Activated CD4-positive, alpha-beta T cell treated with anti-CD3 and anti-CD28 coated beads, Interleukin-2, amount 50 U/mL, for 24 hours (primary cell): ENCODE results near the gene TIGD2.
"Not testable (repeated sequence)": the region's sequence is repeated elsewhere in the genome, so short reads cannot be mapped to it uniquely, and the experiment has no call there.

Experiments used
- DNase-seq, 2 donors: peaks; one replicate each; pipeline ENCODE4 v3.0.0-alpha.2; 2020; ENCODE audit warnings: low read depth in 1 of 2, low spot score in 1 of 2

TIGD2 gene

DNA sequence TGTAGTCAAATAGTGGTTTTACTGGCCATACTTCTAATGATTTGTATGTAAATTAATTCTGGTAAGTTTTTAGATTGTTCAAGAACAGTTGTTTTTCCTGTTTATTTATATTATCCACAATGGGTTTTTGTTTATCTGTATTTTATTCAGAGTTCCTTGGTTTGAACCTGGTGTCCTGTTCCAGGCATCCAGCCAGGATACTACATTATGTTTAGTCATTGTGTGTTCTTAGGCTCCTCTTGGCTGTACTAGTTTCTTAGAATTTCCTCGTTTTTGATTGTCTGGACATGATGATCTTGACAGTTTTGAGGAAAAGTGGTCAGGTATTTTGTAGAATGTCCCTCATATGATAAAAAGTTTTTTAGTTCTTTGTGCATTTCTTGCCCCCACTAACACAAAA lies 7.8 kb downstream of the TIGD2 start:
- no peak for DNase-seq

DNA sequence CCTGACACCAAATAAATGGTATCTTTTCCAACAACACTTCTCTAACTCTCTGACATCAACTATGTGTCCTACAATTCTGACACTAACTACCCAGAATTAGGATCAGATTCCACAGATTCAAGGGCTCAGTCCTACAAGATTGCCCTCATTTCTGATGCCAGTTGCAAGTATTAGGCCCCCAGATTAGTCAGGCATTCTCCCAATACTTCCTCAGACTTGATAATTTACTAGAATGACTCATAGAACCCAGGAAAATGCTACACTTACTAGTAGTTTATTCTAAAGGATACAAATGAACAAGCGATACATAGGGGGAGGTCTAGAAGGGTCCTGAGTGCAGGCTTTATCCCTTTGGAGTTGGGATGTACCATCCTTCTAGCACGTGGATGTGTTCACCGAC lies 8.5 kb downstream of the TIGD2 start:
- no peak for DNase-seq

DNA sequence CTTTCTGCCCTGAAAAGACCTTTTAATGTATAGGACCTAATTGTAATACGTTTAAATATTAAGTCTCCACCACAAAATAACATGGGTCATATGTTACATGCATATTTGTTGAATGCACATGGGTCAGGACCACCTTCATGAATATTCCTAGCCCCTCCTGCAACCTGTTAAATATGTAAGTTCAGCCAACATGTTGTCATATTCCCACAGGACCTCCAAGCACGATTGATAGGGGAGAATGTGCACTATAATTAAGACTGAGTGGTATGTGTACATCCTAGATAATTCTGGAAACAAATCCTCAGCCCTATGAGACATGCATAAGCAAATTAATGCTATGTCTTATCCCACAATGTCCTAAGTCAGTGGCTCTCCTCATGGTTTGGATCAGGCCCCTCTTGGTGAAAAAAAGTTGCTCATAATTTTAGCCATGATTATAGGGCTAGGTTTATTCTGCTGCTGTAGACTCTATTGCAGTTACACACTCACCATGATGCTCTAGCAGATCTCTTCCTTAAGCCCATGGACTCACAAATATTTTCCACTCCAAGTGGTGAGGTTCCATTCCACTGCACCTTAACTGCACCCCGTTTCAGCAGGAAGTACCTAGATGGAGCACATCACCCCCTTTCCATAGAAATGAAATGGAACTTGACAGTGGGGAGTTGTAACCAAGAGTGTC lies 10.2 kb downstream of the TIGD2 start:
- DNase-seq = no peak

- no peak for DNase-seq
Measured at GRCh38 chr4:89123451-89123851, 12.1 kb downstream of the TIGD2 start.

DNA sequence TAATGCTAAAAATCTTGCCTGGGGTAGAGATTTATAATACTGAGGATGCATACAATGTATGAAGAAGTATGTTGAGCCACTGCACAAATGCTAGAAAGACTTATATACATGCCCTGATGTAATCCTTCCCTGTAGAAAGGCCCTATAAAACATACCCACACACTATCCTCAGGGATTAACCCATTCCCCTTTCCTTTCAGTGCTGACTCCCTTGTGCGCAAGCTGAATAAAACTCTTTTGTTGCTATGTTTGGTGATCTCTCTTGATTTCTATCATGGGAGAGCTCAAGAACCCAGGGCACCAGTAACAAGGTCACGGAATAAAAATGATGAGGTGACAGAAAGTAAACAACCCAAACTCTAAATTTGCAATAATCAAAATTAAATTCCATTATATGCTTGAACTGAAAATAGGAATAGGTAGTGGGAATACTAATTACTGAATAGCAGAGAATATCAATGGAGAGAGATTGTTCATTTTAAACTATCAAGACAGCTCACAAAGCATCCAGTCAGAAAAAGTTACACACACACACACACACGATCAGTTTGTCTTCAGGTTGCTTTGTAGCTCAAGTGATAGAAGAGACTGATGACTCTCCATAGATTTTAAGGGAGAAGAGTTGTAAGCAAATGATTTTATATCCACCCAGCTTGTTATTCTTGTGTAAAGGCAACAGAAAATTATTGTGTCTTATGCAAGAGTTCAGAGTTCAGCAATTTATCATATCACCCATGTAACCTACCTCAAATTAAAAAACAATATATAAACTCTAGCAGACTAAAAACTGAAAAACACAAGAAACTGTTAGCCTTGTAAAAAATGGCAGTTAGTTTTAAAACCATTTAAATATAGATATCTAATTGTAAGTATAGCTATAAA lies 14.8 kb downstream of the TIGD2 start:
- DNase-seq = no peak

GRCh38 chr4:89129080-89129640 lies 17.8 kb downstream of the TIGD2 start:
- no peak for DNase-seq

DNA sequence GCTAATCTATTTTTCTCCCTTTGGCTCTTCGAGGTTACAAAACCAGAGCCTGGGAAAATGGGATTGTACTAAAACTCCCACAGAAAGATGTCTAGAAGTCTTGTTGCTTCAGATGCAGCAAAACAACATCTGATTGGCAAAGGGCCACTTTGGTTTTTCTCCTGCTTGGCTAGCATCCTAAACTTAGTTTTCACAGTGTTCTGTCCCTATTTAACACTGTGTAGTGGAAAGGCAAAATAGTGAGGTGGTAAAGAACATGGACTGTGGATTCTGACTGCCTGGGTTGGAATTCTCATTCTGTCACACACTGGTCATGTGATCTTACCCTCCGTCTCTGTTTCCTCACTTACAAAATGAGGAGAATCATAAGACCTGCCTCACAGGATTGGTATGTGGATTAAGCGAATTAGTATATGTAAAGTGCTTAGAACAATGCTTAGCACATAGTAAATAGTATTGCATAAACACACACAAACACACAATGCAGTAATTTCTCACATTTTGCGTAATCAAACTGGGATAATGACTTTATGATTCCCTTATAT lies 23.5 kb downstream of the TIGD2 start:
- no peak for DNase-seq

DNA sequence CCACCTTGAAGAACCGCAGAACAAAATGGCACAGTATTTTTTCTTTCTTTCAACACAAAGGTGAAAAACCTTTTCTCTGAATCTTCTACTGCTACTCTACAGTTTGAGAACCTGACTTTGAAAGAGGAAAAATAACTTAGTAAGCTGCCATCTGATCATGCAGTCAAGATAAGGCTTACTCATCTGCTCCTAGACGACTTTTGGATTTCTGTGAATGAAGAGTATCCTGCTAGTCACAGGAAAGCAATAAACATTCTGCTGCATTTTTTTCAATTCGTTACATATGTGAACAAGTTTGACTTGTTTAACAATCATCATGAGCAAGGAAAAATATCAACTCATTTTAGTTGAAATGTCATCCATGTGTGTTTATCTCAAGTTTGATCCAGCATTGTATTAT lies 25.2 kb downstream of the TIGD2 start:
- no peak for DNase-seq

- DNase-seq = no peak
Measured at GRCh38 chr4:89137231-89137630, 25.9 kb downstream of the TIGD2 start.

GRCh38 chr4:89137695-89138094 lies 26.4 kb downstream of the TIGD2 start:
- DNase-seq = no peak

- no peak for DNase-seq
Measured at GRCh38 chr4:89140168-89140759, 28.9 kb downstream of the TIGD2 start.

DNA sequence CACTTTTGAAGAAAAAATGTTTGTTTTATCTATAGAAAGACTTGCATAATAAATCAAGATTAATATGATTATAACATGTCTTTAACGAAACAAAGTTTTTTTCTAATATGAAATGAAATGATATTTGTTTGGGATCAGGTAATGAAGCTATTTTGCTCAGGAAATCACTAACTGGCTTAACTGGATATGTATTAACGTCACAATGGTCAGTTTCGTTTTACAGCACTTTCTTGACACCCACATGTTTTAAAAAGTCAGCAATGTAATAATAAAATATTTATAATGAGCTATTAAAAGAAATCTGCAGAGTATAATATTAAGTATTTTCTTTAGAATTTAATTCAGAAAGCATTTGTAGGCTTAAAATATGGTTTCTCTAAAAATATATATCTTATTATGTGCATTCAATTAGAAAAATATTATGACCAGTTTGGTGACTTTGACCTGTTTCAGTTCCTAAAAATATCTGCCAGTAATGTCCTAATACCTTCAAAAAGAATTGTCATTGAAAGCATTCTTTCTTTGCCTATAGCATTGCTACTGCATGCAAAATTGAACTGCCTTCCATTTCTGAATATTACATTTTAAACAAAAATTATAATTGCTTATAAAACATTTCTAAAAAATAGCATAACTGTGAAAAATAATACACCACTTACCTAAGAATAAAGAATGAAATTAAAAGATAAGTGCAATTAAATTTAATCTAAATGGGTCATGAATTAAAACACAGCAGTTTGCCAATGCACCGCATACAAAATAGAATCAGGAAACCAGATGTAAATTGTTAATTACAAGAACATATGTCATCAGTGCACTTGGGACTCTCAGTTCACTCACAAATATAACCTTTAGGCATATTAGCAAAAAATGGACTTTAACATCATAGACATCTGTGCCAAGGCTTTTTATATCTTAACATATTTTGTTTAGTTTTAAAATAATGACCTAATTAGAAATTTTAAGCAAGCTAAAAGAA lies 31.6 kb downstream of the TIGD2 start:
- no peak for DNase-seq

- DNase-seq = not testable (repeated sequence)
Measured at GRCh38 chr4:89144652-89145051, 33.3 kb downstream of the TIGD2 start.

- DNase-seq = no peak
Measured at GRCh38 chr4:89146196-89146595, 34.9 kb downstream of the TIGD2 start.

- no peak for DNase-seq
Measured at GRCh38 chr4:89152972-89153371, 41.6 kb downstream of the TIGD2 start.

DNA sequence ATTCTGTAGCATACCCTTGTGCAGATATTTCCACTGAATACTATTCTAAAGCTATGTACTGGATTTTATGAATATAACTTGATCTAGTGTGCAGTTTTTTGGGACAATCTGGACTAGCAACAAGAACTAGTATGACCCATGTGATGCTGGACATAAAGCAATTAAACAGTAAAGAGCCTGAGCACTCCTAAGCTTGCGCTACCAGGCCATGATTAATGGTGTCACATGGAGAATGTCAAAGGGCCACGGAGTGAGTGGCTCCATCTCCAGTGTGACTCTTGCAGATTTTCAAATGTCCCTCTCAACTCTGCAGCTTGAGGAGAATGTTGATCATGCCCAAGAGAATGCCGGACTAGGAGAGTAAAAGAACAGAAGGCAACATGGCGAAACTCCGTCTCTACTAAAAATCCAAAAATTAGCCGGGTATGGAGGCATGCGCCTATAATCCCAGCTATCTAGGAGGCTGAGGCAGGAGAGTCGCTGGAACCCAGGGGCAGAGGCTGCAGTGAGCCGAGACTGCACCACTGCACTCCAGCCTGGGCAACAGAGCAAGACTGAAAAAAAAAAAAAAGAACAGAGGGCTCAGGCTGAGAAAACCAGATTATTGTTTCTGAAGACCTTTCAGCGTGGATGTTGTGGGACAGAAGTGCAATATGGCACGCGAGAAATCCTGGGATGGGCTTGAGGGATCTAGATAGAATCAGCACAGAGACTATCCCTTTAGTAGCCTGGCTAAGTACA lies 45.0 kb downstream of the TIGD2 start:
- no peak for DNase-seq

GRCh38 chr4:89157488-89158024 lies 46.2 kb downstream of the TIGD2 start:
- no peak for DNase-seq

GRCh38 chr4:89158884-89159503 lies 47.7 kb downstream of the TIGD2 start:
- no peak for DNase-seq

- DNase-seq = no peak
Measured at GRCh38 chr4:89160806-89161205, 49.5 kb downstream of the TIGD2 start.
